Measurements from ENCODE around the gene EFCAB6.

- TF ChIP-seq CTCF (IDR thresholded peaks at IDR 0.05) (no peak), EP300 (IDR thresholded peaks at IDR 0.05) (no peak), POLR2A (IDR thresholded peaks at IDR 0.05) (no peak)
Measured at GRCh38 chr22:43742154-43742950, 69.8 kb downstream of the EFCAB6 start.
